Activated naive CD8-positive, alpha-beta T cell (primary cell): ENCODE data around the gene NR3C1.

Source experiments
- H3K27ac Mint-ChIP-seq: one replicate; pipeline ENCODE4 v1.8.0; 2021; ENCODE audit warnings: mixed read lengths
- H3K27me3 Mint-ChIP-seq: one replicate; pipeline ENCODE4 v1.8.0; 2021; ENCODE audit warnings: mixed read lengths
- H3K36me3 Mint-ChIP-seq: one replicate; pipeline ENCODE4 v1.8.0; 2021; ENCODE audit warnings: mixed read lengths
- H3K4me1 Mint-ChIP-seq: one replicate; pipeline ENCODE4 v1.8.0; 2021; ENCODE audit warnings: low read depth, mixed read lengths
- H3K4me3 Mint-ChIP-seq: one replicate; pipeline ENCODE4 v1.8.0; 2021; ENCODE audit warnings: mild to moderate bottlenecking, mixed read lengths
- H3K9me3 Mint-ChIP-seq: one replicate; pipeline ENCODE4 v1.8.0; 2021; ENCODE audit warnings: low read depth, mixed read lengths

NR3C1 gene

GRCh38 chr5:143249851-143250250 lies 153.6 kb downstream of the NR3C1 start:
- Mint-ChIP-seq H3K36me3 (peaks cover 4% of the 10 kb centered on the region), H3K27me3 (no peaks in the 10 kb centered on the region), H3K4me1 (no peaks in the 10 kb centered on the region), H3K27ac (no peak overlapping the region), H3K9me3 (no peaks in the 10 kb centered on the region), H3K4me3 (no peak overlapping the region)

- Mint-ChIP-seq H3K27ac (no peak overlapping the region), H3K9me3 (no peaks in the 10 kb centered on the region), H3K27me3 (no peaks in the 10 kb centered on the region), H3K36me3 (peaks cover 4% of the 10 kb centered on the region), H3K4me3 (no peak overlapping the region), H3K4me1 (no peaks in the 10 kb centered on the region)
These were observed 154.5 kb downstream of the NR3C1 start for GRCh38 chr5:143248822-143249579.

GRCh38 chr5:143248391-143248790 lies 155.1 kb downstream of the NR3C1 start:
- no peak overlapping the region for H3K4me3 Mint-ChIP-seq
- H3K27ac Mint-ChIP-seq = no peak overlapping the region
- H3K36me3 Mint-ChIP-seq = peaks cover 4% of the 10 kb centered on the region
- H3K4me1 Mint-ChIP-seq = no peaks in the 10 kb centered on the region
- no peaks in the 10 kb centered on the region for H3K9me3 Mint-ChIP-seq
- no peaks in the 10 kb centered on the region for H3K27me3 Mint-ChIP-seq

GRCh38 chr5:143247134-143247815 lies 156.2 kb downstream of the NR3C1 start:
- Mint-ChIP-seq H3K4me1 (no peaks in the 10 kb centered on the region), H3K9me3 (no peaks in the 10 kb centered on the region), H3K27ac (no peak overlapping the region), H3K36me3 (peaks cover 4% of the 10 kb centered on the region), H3K27me3 (no peaks in the 10 kb centered on the region), H3K4me3 (no peak overlapping the region)

GRCh38 chr5:143245929-143246561 lies 157.4 kb downstream of the NR3C1 start:
- Mint-ChIP-seq H3K36me3 (peaks cover 4% of the 10 kb centered on the region), H3K27ac (no peak overlapping the region)

GRCh38 chr5:143244990-143245389 lies 158.5 kb downstream of the NR3C1 start:
- no peak overlapping the region for H3K4me3 Mint-ChIP-seq
- H3K9me3 Mint-ChIP-seq = no peaks in the 10 kb centered on the region
- H3K27ac Mint-ChIP-seq = no peak overlapping the region
- H3K36me3 Mint-ChIP-seq = peaks cover 4% of the 10 kb centered on the region
- no peaks in the 10 kb centered on the region for H3K4me1 Mint-ChIP-seq
- no peaks in the 10 kb centered on the region for H3K27me3 Mint-ChIP-seq

More at GRCh38 chr5:143245929-143246561, 157.4 kb downstream of the NR3C1 start:
- H3K9me3 Mint-ChIP-seq = no peaks in the 10 kb centered on the region
- no peak overlapping the region for H3K4me3 Mint-ChIP-seq
- no peaks in the 10 kb centered on the region for H3K27me3 Mint-ChIP-seq
- no peaks in the 10 kb centered on the region for H3K4me1 Mint-ChIP-seq

GRCh38 chr5:143244000-143244736 lies 159.3 kb downstream of the NR3C1 start:
- Mint-ChIP-seq H3K36me3 (peaks cover 4% of the 10 kb centered on the region), H3K27me3 (no peaks in the 10 kb centered on the region), H3K27ac (no peak overlapping the region), H3K4me1 (no peaks in the 10 kb centered on the region), H3K4me3 (no peak overlapping the region), H3K9me3 (no peaks in the 10 kb centered on the region)

GRCh38 chr5:143243103-143243502 lies 160.4 kb downstream of the NR3C1 start:
- no peaks in the 10 kb centered on the region for H3K27me3 Mint-ChIP-seq
- no peaks in the 10 kb centered on the region for H3K4me1 Mint-ChIP-seq
- H3K4me3 Mint-ChIP-seq = no peak overlapping the region
- H3K36me3 Mint-ChIP-seq = peaks cover 6% of the 10 kb centered on the region
- H3K27ac Mint-ChIP-seq = no peak overlapping the region
- no peaks in the 10 kb centered on the region for H3K9me3 Mint-ChIP-seq

- no peaks in the 10 kb centered on the region for H3K9me3 Mint-ChIP-seq
- H3K4me1 Mint-ChIP-seq = no peaks in the 10 kb centered on the region
- no peak overlapping the region for H3K27ac Mint-ChIP-seq
- no peaks in the 10 kb centered on the region for H3K27me3 Mint-ChIP-seq
- H3K4me3 Mint-ChIP-seq = no peak overlapping the region
- H3K36me3 Mint-ChIP-seq = peaks cover 6% of the 10 kb centered on the region
These were observed 161.6 kb downstream of the NR3C1 start for GRCh38 chr5:143241892-143242291.

- H3K9me3 Mint-ChIP-seq = no peaks in the 10 kb centered on the region
- peaks cover 1% of the 10 kb centered on the region for H3K27me3 Mint-ChIP-seq
- H3K27ac Mint-ChIP-seq = no peak overlapping the region
- H3K4me3 Mint-ChIP-seq = no peak overlapping the region
- peaks cover 6% of the 10 kb centered on the region for H3K36me3 Mint-ChIP-seq
- H3K4me1 Mint-ChIP-seq = no peaks in the 10 kb centered on the region
These were observed 163.5 kb downstream of the NR3C1 start for GRCh38 chr5:143239882-143240518.

GRCh38 chr5:143238620-143239019 lies 164.9 kb downstream of the NR3C1 start:
- peaks cover 6% of the 10 kb centered on the region for H3K36me3 Mint-ChIP-seq
- H3K9me3 Mint-ChIP-seq = no peaks in the 10 kb centered on the region
- no peak overlapping the region for H3K27ac Mint-ChIP-seq
- H3K4me3 Mint-ChIP-seq = no peak overlapping the region
- peaks cover 1% of the 10 kb centered on the region for H3K27me3 Mint-ChIP-seq
- H3K4me1 Mint-ChIP-seq = no peaks in the 10 kb centered on the region

- Mint-ChIP-seq H3K9me3 (no peaks in the 10 kb centered on the region), H3K36me3 (peaks cover 6% of the 10 kb centered on the region), H3K27me3 (peaks cover 1% of the 10 kb centered on the region), H3K4me1 (no peaks in the 10 kb centered on the region), H3K4me3 (no peak overlapping the region), H3K27ac (no peak overlapping the region)
These were observed 165.8 kb downstream of the NR3C1 start for GRCh38 chr5:143237664-143238063.

- no peak overlapping the region for H3K27ac Mint-ChIP-seq
These were observed 166.8 kb downstream of the NR3C1 start for GRCh38 chr5:143236682-143237081.

GRCh38 chr5:143235423-143235822 lies 168.1 kb downstream of the NR3C1 start:
- H3K4me3 Mint-ChIP-seq = no peak overlapping the region
- H3K9me3 Mint-ChIP-seq = no peaks in the 10 kb centered on the region
- H3K4me1 Mint-ChIP-seq = peaks cover 7% of the 10 kb centered on the region
- H3K27ac Mint-ChIP-seq = no peak overlapping the region
- peaks cover 6% of the 10 kb centered on the region for H3K36me3 Mint-ChIP-seq
- peaks cover 1% of the 10 kb centered on the region for H3K27me3 Mint-ChIP-seq

More at GRCh38 chr5:143236682-143237081, 166.8 kb downstream of the NR3C1 start:
- Mint-ChIP-seq H3K36me3 (peaks cover 6% of the 10 kb centered on the region), H3K4me1 (no peaks in the 10 kb centered on the region), H3K4me3 (no peak overlapping the region), H3K9me3 (no peaks in the 10 kb centered on the region), H3K27me3 (peaks cover 1% of the 10 kb centered on the region)
